Coronary artery (tissue), 2 donors: ENCODE results near the gene SRD5A3.

Source experiments
- DNase-seq: peaks from one replicate; pipeline ENCODE4 v3.0.0-alpha.2; 2017; ENCODE audit warnings: low spot score
- H3K27ac ChIP-seq, 2 donors: fragments of 200-600 bp; sonication (generic); one replicate each; pipeline ENCODE4 v1.5.1; 2016 to 2019
- H3K4me3 ChIP-seq: fragments of 200-600 bp; sonication (generic); 2 replicates; pipeline ENCODE4 v1.5.1; 2016; ENCODE audit warnings: mild to moderate bottlenecking, moderate library complexity
- TF ChIP-seq, protein P1 (sequence below): fragments of 200-600 bp; sonication (generic); IDR thresholded peaks from one replicate; pipeline ENCODE4 v1.5.1; 2019; ENCODE audit warnings: antibody characterized with exemption

The SRD5A3 gene

DNA sequence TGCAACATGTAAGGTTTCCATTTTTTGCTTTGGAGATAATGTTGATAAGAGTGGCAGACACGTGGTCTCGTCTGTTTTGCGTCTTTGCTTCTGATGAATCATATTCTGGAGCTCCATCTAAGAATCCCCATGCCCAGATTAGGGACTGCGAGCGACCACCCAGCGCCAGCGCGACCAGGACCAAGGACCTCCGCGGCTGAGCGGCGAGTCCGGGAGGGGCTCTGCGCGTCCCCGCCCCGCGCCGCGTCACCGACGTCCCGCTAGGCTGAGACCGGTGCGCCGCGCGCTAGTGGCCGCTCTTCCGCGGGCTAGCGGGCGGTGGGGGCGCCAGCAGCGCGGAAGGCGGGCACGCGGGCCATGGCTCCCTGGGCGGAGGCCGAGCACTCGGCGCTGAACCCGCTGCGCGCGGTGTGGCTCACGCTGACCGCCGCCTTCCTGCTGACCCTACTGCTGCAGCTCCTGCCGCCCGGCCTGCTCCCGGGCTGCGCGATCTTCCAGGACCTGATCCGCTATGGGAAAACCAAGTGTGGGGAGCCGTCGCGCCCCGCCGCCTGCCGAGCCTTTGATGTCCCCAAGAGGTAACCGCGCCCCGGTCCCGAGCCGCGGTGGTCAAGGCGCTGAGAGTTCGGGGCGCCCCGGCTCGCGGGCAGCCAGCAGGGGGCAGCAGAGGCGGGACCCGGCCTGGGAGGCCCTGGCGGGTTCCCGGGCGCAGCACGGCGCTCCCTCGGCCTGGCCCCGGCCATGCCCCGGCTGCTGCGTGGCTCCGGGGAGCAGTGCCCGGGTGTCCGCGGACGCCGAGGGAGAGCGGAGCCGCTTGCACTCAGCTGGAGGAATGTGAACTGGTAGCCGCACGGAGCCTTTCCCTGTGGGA is at the start of gene SRD5A3:
SRD5A3 (plus strand) TSS at position 263 of the 871 bp plus-strand sequence; CDS start at position 358, 95 bp downstream.
- Histone ChIP-seq H3K27ac (peak within 1 kb of the TSS; percentile 92 to 98), H3K4me3 (peak within 1 kb of the TSS; percentile 88)
- DNase-seq = peak; percentile 88
- TF ChIP-seq, protein P1, sequence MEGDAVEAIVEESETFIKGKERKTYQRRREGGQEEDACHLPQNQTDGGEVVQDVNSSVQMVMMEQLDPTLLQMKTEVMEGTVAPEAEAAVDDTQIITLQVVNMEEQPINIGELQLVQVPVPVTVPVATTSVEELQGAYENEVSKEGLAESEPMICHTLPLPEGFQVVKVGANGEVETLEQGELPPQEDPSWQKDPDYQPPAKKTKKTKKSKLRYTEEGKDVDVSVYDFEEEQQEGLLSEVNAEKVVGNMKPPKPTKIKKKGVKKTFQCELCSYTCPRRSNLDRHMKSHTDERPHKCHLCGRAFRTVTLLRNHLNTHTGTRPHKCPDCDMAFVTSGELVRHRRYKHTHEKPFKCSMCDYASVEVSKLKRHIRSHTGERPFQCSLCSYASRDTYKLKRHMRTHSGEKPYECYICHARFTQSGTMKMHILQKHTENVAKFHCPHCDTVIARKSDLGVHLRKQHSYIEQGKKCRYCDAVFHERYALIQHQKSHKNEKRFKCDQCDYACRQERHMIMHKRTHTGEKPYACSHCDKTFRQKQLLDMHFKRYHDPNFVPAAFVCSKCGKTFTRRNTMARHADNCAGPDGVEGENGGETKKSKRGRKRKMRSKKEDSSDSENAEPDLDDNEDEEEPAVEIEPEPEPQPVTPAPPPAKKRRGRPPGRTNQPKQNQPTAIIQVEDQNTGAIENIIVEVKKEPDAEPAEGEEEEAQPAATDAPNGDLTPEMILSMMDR = peak; percentile 97

DNA sequence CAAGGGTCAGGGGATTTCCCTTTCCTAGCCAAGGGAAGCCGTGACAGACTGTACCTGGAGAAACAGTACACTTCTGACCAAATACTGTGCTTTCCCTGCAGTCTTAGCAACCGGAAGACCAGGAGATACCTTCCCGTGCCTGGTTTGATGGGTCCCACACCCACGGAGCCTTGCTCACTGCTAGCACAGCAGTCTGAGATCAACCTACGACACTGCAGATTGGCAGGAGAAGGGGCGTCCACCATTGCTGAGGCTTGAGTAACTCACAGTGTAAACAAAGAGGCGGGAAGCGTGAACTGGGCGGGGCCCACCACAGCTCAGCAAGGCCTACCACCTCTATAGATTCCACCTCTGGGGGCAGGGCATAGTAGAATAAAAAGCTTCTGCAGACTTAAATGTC is 48.7 kb upstream of the SRD5A3 start:
- DNase-seq = no peak
- TF ChIP-seq, protein P1 = no peak
- H3K27ac ChIP-seq = no peak overlapping the region
- no peak overlapping the region for H3K4me3 ChIP-seq

DNA sequence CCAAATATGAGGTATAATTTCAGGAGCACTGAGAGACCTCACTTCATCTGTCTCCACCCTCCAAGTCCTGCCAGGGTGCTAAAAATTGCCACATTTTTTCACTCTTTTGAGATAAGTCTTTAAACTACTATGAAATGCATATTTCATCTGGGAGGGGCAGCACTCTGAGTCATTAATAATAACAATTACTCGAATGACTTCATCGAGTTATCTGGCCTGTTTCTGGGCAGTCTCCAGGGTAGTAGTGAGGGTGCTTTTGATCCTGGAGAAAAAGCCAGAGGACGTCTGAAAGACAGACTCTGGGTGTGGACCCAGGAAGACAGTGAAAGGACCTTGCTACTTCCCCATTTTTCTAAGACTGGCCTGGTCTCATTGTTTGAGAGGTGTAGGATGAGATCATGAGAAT is 42.3 kb upstream of the SRD5A3 start:
- Histone ChIP-seq H3K27ac (no peak overlapping the region), H3K4me3 (no peak overlapping the region)
- no peak for DNase-seq
- TF ChIP-seq, protein P1 = no peak

DNA sequence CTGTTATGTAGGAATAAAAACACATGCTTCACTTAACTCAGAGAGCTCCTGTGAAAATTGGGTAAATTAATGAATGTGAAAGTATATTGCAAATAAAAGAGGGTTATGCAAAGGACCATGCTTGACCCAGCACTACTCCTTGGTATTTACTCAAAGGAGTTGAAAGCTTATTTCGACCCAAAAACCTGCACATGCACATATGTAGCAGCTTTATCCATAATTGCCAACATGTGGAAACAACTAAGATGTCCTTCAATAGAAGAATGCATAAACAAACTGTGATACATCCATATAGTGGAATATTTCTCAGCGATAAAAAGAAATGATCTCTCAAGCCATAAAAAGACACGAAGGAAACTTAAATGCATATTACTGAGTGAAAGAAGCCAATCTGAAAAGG is 41.7 kb upstream of the SRD5A3 start:
- no peak for DNase-seq
- Histone ChIP-seq H3K27ac (no peak overlapping the region), H3K4me3 (no peak overlapping the region)
- TF ChIP-seq, protein P1 = no peak

DNA sequence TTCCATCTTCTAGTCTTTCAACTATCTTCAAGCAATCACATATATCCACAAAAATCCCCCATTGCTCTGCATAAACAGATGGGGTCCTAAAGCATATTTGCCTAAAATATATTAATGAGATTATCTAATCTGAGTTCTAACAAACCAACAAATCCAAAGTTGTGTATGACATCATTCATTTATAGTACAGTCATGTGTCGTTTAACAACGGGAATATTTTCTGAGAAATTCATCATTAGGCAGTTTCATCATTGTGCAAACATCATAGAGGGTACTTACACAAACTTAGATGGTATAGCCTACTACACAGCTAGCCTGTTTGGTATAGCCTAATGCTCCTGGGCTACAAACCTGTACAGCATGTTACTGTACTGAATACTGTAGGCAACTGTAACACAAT is 38.0 kb upstream of the SRD5A3 start:
- no peak overlapping the region for H3K4me3 ChIP-seq
- TF ChIP-seq, protein P1 = no peak

DNA sequence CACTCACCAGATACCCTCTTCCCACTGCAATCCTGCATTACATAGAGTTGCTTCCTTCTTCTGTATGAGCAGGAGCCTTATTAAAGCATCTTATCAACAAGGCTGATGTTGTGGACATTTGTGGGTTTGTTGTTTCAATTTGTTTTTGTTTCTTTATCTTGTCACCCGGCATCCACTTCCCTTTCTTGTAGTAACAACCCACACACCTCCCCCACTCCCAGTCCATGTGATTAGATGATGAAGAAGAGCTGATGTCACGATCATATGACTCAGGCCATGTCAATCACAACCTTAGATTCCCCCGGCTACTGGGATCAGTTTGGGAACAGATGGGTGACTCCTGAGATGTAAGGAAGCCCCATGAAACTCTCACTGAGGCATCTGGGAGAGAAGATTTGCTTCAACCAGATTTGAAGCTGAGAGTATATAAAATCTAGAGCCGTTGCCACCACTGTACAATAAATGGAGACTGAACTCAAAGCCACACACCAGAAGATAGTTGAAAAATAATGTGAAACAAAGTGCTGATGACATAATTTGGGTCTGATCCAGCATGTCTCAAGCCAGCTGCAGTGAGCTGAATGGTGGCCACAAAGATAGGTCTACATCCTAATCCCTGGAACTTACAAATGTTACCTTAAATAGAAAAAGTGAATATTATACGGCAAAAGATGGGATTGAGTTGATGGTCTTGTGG is 34.1 kb upstream of the SRD5A3 start:
- TF ChIP-seq, protein P1 = no peak
- DNase-seq = no peak
- H3K4me3 ChIP-seq = no peak overlapping the region
- no peak overlapping the region for H3K27ac ChIP-seq

More for the DNA sequence above, 38.0 kb upstream of the SRD5A3 start:
- no peak overlapping the region for H3K27ac ChIP-seq
- no peak for DNase-seq
